ENCODE measurements around the gene CNBP.

The CNBP gene

GRCh38 chr3:129119365-129120100 is 64.2 kb downstream of the CNBP start:
- Histone ChIP-seq H3K27me3 (replicated peaks in 2 of 5; ENCODE audit: control insufficient read depth in 4 of 5, insufficient read depth in 5 of 5, low read length in 4 of 5) (no peaks in the 10 kb centered on the region), H3K4me1 (ENCODE audit: control extremely low read depth in 1 of 4, control insufficient read depth in 4 of 4, insufficient read depth in 4 of 4, low read length in 3 of 4) (peaks cover 21 to 68% (median 51%) of the 10 kb centered on the region in 4 experiments), H3K36me3 (ENCODE audit: control insufficient read depth in 4 of 4, insufficient read depth in 4 of 4, low read length in 3 of 4) (peaks cover 0 to 9% (median 1%) of the 10 kb centered on the region in 4 experiments), H3K4me3 (ENCODE audit: control insufficient read depth in 1 of 7, extremely low read depth in 1 of 7, insufficient read depth in 4 of 7, low read depth in 2 of 7, low read length in 6 of 7) (peak overlapping the region in 6 of 7 experiments; percentile 75 to 90 (median 79)), H3K27ac (ENCODE audit: insufficient read depth in 1 of 2, low read depth in 1 of 2, low read length in 2 of 2, poor library complexity in 1 of 2, severe bottlenecking in 2 of 2) (peak overlapping the region in 1 of 2 experiments; percentile 50), H3K9me3 (ENCODE audit: control extremely low read depth in 1 of 5, control insufficient read depth in 4 of 5, insufficient read depth in 2 of 5, low read depth in 1 of 5, low read length in 4 of 5) (no peaks in the 10 kb centered on the region)
- DNase-seq = no peak
- WGBS (ENCODE audit: insufficient coverage) = 48% methylated on average over 8 of the region's 13 CpGs
- ChIA-PET POLR2A (no interaction called here), CTCF (interaction anchor here (0.6 to 2.8 kb wide), 12 partner anchors 11 to 171 kb away, joined by 3 to 10 read pairs (median 3); partner anchors contain the start of gene ISY1)

GRCh38 chr3:129118745-129119144 is 65.0 kb downstream of the CNBP start:
- Histone ChIP-seq H3K4me3 (ENCODE audit: control insufficient read depth in 1 of 7, extremely low read depth in 1 of 7, insufficient read depth in 4 of 7, low read depth in 2 of 7, low read length in 6 of 7) (peak overlapping the region in 1 of 7 experiments; percentile 90), H3K36me3 (ENCODE audit: control insufficient read depth in 4 of 4, insufficient read depth in 4 of 4, low read length in 3 of 4) (peaks cover 0 to 9% (median 1%) of the 10 kb centered on the region in 4 experiments), H3K27me3 (replicated peaks in 2 of 5; ENCODE audit: control insufficient read depth in 4 of 5, insufficient read depth in 5 of 5, low read length in 4 of 5) (no peaks in the 10 kb centered on the region), H3K27ac (ENCODE audit: insufficient read depth in 1 of 2, low read depth in 1 of 2, low read length in 2 of 2, poor library complexity in 1 of 2, severe bottlenecking in 2 of 2) (peak overlapping the region in 1 of 2 experiments; percentile 12), H3K9me3 (ENCODE audit: control extremely low read depth in 1 of 5, control insufficient read depth in 4 of 5, insufficient read depth in 2 of 5, low read depth in 1 of 5, low read length in 4 of 5) (no peaks in the 10 kb centered on the region), H3K4me1 (ENCODE audit: control extremely low read depth in 1 of 4, control insufficient read depth in 4 of 4, insufficient read depth in 4 of 4, low read length in 3 of 4) (peaks cover 21 to 66% (median 51%) of the 10 kb centered on the region in 4 experiments)
- CTCF ChIA-PET = interaction anchor here (0.6 to 2.8 kb wide), 10 partner anchors 10 to 171 kb away, joined by 3 to 10 read pairs (median 4); partner anchors contain the start of gene ISY1
- POLR2A ChIA-PET = no interaction called here
- peak in 1 of 3 donors; percentile 14 for DNase-seq
- whole genome bisulfite sequencing (ENCODE audit: insufficient coverage) = 89% methylated on average over 4 of the region's 5 CpGs

Data from common myeloid progenitor, CD34-positive (primary cell).